Mammary epithelial cell (primary cell): Measurements from ENCODE around the gene FOXR1.

ENCODE experiments used
- CTCF ChIP-seq, 2 donors: IDR thresholded peaks in 1 of 2; conservative IDR thresholded peaks in 1 of 2; 2 replicates each; pipeline ENCODE4 v1.5.1; 2011 to 2012; ENCODE audit warnings: inconsistent platforms in 2 of 2, low read length in 2 of 2, mild to moderate bottlenecking in 2 of 2, control low read depth in 1 of 2, low read depth in 1 of 2; ENCODE audit not compliant: insufficient read depth in 1 of 2; ENCODE audit errors: extremely low read depth in 1 of 2
- EZH2 ChIP-seq: IDR thresholded peaks from 2 replicates; pipeline ENCODE4 v1.6.1; 2012; ENCODE audit warnings: low read length, inconsistent platforms, borderline replicate concordance

DNA sequence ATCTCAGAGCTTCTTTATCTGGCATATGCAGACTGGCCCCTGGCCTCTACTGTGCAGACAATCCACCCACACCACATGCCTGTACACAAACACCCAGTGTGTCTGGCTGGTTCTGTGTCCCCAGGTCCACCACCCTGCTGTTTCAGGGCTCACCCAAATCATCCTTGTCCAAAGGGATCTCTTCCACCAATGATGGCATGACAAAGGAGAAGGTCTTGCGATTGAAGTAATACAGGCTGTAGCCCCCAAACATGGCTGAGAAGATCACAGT lies 57.4 kb downstream of the FOXR1 start:
- no peak for TF ChIP-seq CTCF (conservative IDR thresholded peaks at IDR 0.05 in 1 of 2, IDR thresholded peaks at IDR 0.05 in 1 of 2; ENCODE audit: extremely low read depth in 1 of 2, insufficient read depth in 1 of 2, low read depth in 1 of 2, low read length in 2 of 2)
- no peak for TF ChIP-seq EZH2
